SK-N-SH (cell line): ENCODE data around the gene ADD3. TPM values are rescaled to one million over a fixed set of nuclear protein-coding genes. Genes with fewer than 3 reads are reported as not detected.

ENCODE experiments used
- CTCF ChIA-PET: fragments of 300-600, 350-600 bp; formaldehyde crosslinking; extraction: SDS; loops from one replicate; lab custom pipeline; 2021; lab: Yijun Ruan, JAX
- POLR2A ChIA-PET: fragments of 350-600 bp; sonication (Branson Sonifier 250); formaldehyde crosslinking; extraction: SDS; loops from one replicate; lab custom pipeline; 2020; ENCODE audit warnings: antibody characterized with exemption, inconsistent platforms; lab: Yijun Ruan, JAX
- DNase-seq: peaks from one replicate; pipeline ENCODE4 v3.0.0; 2012
- H2AFZ ChIP-seq: fragments of 200-600 bp; sonication (generic); 2 replicates; pipeline ENCODE4 v1.8.1; 2016; ENCODE audit warnings: antibody characterized with exemption, mild to moderate bottlenecking, low read depth
- H3F3A ChIP-seq: fragments of 200-600 bp; sonication (generic); replicated peaks from 2 replicates; pipeline ENCODE3; 2016; ENCODE audit warnings: antibody characterized with exemption, mild to moderate bottlenecking; ENCODE audit not compliant: insufficient read depth
- H3K27ac ChIP-seq, 2 experiments: fragments of 200-500 bp in 1 of 2; fragments of 200-600 bp in 1 of 2; sonication (Bioruptor generic) in 1 of 2; sonication (generic), shearing (Covaris generic) in 1 of 2; 2 replicates each; pipeline versions ENCODE4 v1.5.1 to v1.6.1; 2014 to 2016; ENCODE audit warnings: low read depth in 2 of 2, inconsistent platforms in 1 of 2, low read length in 1 of 2, mild to moderate bottlenecking in 1 of 2, mixed read lengths in 1 of 2
- H3K27me3 ChIP-seq: fragments of 200-600 bp; sonication (generic), shearing (Covaris generic); 2 replicates; pipeline ENCODE4 v1.6.1; 2016; ENCODE audit warnings: mixed run types; ENCODE audit not compliant: insufficient read depth
- H3K36me3 ChIP-seq, 2 experiments: fragments of 200-500 bp in 1 of 2; fragments of 200-600 bp in 1 of 2; sonication (Bioruptor generic) in 1 of 2; sonication (generic) in 1 of 2; replicated peaks in 1 of 2; 2 replicates each; pipeline versions ENCODE3 to v1.5.1; 2014 to 2016; ENCODE audit warnings: low read length in 1 of 2, mild to moderate bottlenecking in 1 of 2; ENCODE audit not compliant: insufficient read depth in 2 of 2, control insufficient read depth in 1 of 2
- H3K4me1 ChIP-seq, 2 experiments: fragments of 200-500 bp in 1 of 2; fragments of 200-600 bp in 1 of 2; sonication (Bioruptor generic) in 1 of 2; sonication (generic), shearing (Covaris generic) in 1 of 2; 2 replicates each; pipeline versions ENCODE4 v1.5.1 to v1.6.1; 2014 to 2016; ENCODE audit warnings: low read depth in 1 of 2, low read length in 1 of 2, mixed run types in 1 of 2; ENCODE audit not compliant: insufficient read depth in 2 of 2, control insufficient read depth in 1 of 2
- H3K4me2 ChIP-seq: fragments of 200-600 bp; sonication (generic), shearing (Covaris generic); 2 replicates; pipeline ENCODE4 v1.6.1; 2017; ENCODE audit warnings: mixed run types
- H3K4me3 ChIP-seq, 2 experiments: fragments of 200-500 bp in 1 of 2; fragments of 200-600 bp in 1 of 2; sonication (Bioruptor generic) in 1 of 2; sonication (generic), shearing (Covaris generic) in 1 of 2; 2 replicates each; pipeline versions ENCODE4 v1.5.1 to v1.8.1; 2014 to 2016; ENCODE audit warnings: low read depth in 2 of 2, inconsistent platforms in 1 of 2, low read length in 1 of 2, mild to moderate bottlenecking in 1 of 2, mixed read lengths in 1 of 2, moderate library complexity in 1 of 2
- H3K79me2 ChIP-seq: fragments of 200-600 bp; sonication (generic); 2 replicates; pipeline ENCODE4 v1.8.1; 2017; ENCODE audit warnings: mild to moderate bottlenecking; ENCODE audit not compliant: insufficient read depth
- H3K9ac ChIP-seq: fragments of 200-600 bp; sonication (generic); 2 replicates; pipeline ENCODE4 v1.6.1; 2017; ENCODE audit warnings: mixed run types
- H3K9me2 ChIP-seq: fragments of 200-600 bp; sonication (generic); 2 replicates; pipeline ENCODE4 v1.6.1; 2017; ENCODE audit warnings: mixed run types
- H3K9me3 ChIP-seq: fragments of 200-600 bp; sonication (generic); 2 replicates; pipeline ENCODE4 v1.6.1; 2017; ENCODE audit warnings: mixed run types, mild to moderate bottlenecking, moderate library complexity
- H4K20me1 ChIP-seq: fragments of 200-600 bp; sonication (generic); 2 replicates; pipeline ENCODE4 v1.6.1; 2017; ENCODE audit warnings: mild to moderate bottlenecking, mixed run types; ENCODE audit not compliant: insufficient read depth
- CHD2 ChIP-seq: fragments of 150-350 bp; IDR thresholded peaks from 2 replicates; pipeline ENCODE4 v1.6.1; 2018; ENCODE audit warnings: low read length; ENCODE audit not compliant: partially characterized antibody
- JUND ChIP-seq: IDR thresholded peaks from 2 replicates; pipeline ENCODE4 v1.4.0; 2012
- TCF12 ChIP-seq: IDR thresholded peaks from 2 replicates; pipeline ENCODE4 v1.4.0; 2012
- TEAD4 ChIP-seq: IDR thresholded peaks from 2 replicates; pipeline ENCODE4 v1.4.0; 2012; ENCODE audit warnings: mild to moderate bottlenecking, borderline replicate concordance; ENCODE audit not compliant: insufficient read depth
- WGBS: methylation state at CpG from one replicate; pipeline ENCODE4 v1.1.6; 2017; ENCODE audit warnings: low lambda C conversion rate; 5-methylcytosine and 5-hydroxymethylcytosine counted together
- polyA plus RNA-seq, 3 experiments: library from polyadenylated mRNA; depleted of rRNA; stranded (reverse); fragments of >200 nt; gene quantifications; 2 replicates each; pipeline ENCODE4 v1.2.3, GENCODE V29; 2012
- TF ChIP-seq, protein P1 (sequence below): IDR thresholded peaks from 2 replicates; pipeline ENCODE4 v1.4.0; 2012; ENCODE audit warnings: low read depth, borderline replicate concordance
- TF ChIP-seq, protein P2 (sequence below): IDR thresholded peaks from 2 replicates; pipeline ENCODE4 v1.4.0; 2012; ENCODE audit warnings: low read depth, borderline replicate concordance
- TF ChIP-seq, protein P3 (sequence below): IDR thresholded peaks from 2 replicates; pipeline ENCODE4 v1.6.1; 2012; ENCODE audit warnings: mild to moderate bottlenecking, low read depth, low read length, moderate library complexity
- TF ChIP-seq, protein P4 (sequence below): fragments of 150-350 bp; IDR thresholded peaks from 2 replicates; pipeline ENCODE4 v1.6.1; 2017; ENCODE audit warnings: antibody characterized with exemption, low read length, low read depth, borderline replicate concordance

ADD3 gene
- polyA plus RNA-seq, 1 of the 3 experiments (the other 2 are of a cell fraction): 27.6 TPM

DNA sequence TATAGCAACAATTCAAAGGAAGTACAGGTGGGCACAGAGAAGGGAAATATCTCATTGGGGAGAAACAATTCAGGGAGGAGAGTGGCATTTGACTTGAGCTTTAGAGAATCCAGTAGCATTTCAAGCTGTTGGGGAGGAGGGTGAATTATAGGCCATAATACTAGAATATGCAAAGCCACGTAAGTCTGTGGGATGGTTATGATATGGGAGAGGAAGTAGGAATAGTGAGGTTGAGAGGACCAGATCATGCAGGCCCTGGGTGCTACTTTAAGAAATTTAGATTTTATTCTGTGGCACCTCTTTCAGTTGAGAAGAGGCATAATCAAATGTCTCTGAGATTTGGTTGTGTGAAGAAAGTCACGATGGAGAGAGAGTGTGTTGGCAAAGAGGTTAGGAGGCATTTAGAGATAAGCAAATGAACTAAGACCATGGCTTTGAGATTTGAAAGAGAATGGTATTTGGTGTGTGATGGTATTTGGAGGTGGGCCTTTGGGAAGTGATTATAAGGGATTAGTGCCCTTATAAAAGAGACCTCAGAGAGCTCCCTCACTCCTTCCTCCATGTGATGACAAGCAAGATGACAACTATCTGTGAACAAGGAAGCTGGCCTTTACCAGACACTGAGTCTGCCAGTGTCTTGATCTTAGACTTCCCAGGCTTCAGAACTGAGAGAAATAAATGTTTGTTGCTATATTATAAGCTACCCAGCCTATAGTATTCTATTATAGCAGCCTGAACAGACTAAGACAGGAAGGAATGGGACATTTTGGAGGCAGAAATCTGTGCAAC, 15.1 kb downstream of the ADD3 start (continued):
- TF ChIP-seq, protein P1, sequence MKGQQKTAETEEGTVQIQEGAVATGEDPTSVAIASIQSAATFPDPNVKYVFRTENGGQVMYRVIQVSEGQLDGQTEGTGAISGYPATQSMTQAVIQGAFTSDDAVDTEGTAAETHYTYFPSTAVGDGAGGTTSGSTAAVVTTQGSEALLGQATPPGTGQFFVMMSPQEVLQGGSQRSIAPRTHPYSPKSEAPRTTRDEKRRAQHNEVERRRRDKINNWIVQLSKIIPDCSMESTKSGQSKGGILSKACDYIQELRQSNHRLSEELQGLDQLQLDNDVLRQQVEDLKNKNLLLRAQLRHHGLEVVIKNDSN: no peak
- TF ChIP-seq, protein P2, sequence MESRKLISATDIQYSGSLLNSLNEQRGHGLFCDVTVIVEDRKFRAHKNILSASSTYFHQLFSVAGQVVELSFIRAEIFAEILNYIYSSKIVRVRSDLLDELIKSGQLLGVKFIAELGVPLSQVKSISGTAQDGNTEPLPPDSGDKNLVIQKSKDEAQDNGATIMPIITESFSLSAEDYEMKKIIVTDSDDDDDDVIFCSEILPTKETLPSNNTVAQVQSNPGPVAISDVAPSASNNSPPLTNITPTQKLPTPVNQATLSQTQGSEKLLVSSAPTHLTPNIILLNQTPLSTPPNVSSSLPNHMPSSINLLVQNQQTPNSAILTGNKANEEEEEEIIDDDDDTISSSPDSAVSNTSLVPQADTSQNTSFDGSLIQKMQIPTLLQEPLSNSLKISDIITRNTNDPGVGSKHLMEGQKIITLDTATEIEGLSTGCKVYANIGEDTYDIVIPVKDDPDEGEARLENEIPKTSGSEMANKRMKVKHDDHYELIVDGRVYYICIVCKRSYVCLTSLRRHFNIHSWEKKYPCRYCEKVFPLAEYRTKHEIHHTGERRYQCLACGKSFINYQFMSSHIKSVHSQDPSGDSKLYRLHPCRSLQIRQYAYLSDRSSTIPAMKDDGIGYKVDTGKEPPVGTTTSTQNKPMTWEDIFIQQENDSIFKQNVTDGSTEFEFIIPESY: no peak

DNA sequence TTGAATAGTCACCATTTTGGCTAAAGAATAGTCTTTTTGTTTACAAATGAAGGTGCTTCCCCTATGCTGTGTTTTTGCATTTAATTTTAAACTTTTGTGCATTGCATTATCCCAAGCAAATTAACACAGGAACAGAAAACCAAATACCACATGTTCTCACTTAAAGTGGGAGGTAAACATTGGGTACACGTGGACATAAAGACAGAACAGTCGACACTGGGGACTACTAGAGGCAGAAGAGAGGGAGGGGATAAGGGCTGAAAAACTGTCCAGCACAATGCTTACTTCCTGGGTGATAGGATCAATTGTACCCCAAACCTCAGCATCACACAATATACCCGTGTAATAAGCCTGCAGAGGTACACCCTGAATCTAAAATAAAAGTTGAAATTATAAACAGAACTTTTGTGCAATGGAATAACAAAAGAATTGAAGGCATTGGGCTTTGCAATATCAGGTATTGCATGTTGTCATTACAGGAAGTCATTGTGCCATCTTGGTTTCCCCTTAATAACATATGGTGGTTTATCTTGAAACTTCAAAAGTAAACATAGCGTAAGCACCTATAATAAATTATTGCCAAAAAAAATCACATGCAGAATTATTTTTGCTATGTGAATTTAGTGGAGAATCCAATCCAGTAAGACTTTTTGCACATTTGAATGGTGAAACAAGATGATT, 16.1 kb downstream of the ADD3 start:
- no peak overlapping the region for H3K4me2 ChIP-seq
- H3K27me3 ChIP-seq: no peaks in the 10 kb centered on the region
- H3K9ac ChIP-seq: no peak overlapping the region
- H3K27ac ChIP-seq: no peak overlapping the region
- 81% methylated on average over 4 of the region's 4 CpGs for WGBS
- TF ChIP-seq, protein P3, sequence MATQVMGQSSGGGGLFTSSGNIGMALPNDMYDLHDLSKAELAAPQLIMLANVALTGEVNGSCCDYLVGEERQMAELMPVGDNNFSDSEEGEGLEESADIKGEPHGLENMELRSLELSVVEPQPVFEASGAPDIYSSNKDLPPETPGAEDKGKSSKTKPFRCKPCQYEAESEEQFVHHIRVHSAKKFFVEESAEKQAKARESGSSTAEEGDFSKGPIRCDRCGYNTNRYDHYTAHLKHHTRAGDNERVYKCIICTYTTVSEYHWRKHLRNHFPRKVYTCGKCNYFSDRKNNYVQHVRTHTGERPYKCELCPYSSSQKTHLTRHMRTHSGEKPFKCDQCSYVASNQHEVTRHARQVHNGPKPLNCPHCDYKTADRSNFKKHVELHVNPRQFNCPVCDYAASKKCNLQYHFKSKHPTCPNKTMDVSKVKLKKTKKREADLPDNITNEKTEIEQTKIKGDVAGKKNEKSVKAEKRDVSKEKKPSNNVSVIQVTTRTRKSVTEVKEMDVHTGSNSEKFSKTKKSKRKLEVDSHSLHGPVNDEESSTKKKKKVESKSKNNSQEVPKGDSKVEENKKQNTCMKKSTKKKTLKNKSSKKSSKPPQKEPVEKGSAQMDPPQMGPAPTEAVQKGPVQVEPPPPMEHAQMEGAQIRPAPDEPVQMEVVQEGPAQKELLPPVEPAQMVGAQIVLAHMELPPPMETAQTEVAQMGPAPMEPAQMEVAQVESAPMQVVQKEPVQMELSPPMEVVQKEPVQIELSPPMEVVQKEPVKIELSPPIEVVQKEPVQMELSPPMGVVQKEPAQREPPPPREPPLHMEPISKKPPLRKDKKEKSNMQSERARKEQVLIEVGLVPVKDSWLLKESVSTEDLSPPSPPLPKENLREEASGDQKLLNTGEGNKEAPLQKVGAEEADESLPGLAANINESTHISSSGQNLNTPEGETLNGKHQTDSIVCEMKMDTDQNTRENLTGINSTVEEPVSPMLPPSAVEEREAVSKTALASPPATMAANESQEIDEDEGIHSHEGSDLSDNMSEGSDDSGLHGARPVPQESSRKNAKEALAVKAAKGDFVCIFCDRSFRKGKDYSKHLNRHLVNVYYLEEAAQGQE: no peak
- no peak for TF ChIP-seq TEAD4
- TF ChIP-seq JUND: no peak
- no peak for TF ChIP-seq TCF12
- TF ChIP-seq, protein P4, sequence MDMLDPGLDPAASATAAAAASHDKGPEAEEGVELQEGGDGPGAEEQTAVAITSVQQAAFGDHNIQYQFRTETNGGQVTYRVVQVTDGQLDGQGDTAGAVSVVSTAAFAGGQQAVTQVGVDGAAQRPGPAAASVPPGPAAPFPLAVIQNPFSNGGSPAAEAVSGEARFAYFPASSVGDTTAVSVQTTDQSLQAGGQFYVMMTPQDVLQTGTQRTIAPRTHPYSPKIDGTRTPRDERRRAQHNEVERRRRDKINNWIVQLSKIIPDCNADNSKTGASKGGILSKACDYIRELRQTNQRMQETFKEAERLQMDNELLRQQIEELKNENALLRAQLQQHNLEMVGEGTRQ: no peak
- no peak for TF ChIP-seq CHD2
- TF ChIP-seq, protein P1: no peak
- peaks cover 77% of the 10 kb centered on the region for H3K79me2 ChIP-seq
- no peak overlapping the region for H3K4me3 ChIP-seq
- ChIA-PET POLR2A (no interaction called here), CTCF (no interaction called here)
- no peaks in the 10 kb centered on the region for H3K36me3 ChIP-seq
- no peaks in the 10 kb centered on the region for H3F3A ChIP-seq
- H4K20me1 ChIP-seq: peaks cover 7% of the 10 kb centered on the region; the same call in 1 of the 2 replicates
- no peak for DNase-seq
- no peaks in the 10 kb centered on the region for H3K9me3 ChIP-seq
- no peaks in the 10 kb centered on the region for H3K9me2 ChIP-seq
- H2AFZ ChIP-seq: no peak overlapping the region
- peaks cover under 1 to 4% of the 10 kb centered on the region in 2 experiments; a peak in 2 of 4 replicates for H3K4me1 ChIP-seq
